ENCODE results near the gene RYR3. TPM values are rescaled to one million over a fixed set of nuclear protein-coding genes. Genes with fewer than 3 reads are reported as not detected.

The RYR3 gene
- total RNA-seq, 1 donor from 2014 or later: 0.07 TPM

GRCh38 chr15:33419701-33420100 is 108.9 kb downstream of the RYR3 start:
- no peak for DNase-seq (ENCODE audit: low spot score)
- H3K4me1 Mint-ChIP-seq (ENCODE audit: low read depth): no peaks in the 10 kb centered on the region
- TF ChIP-seq CTCF (IDR thresholded peaks at IDR 0.05): no peak
- H3K4me3 Mint-ChIP-seq (ENCODE audit: unreplicated experiment): no peak overlapping the region
- peaks cover 24% of the 10 kb centered on the region for H3K27me3 Mint-ChIP-seq (ENCODE audit: low read depth)
- H3K9me3 Mint-ChIP-seq (ENCODE audit: low read depth): peaks cover 11% of the 10 kb centered on the region
- no peak overlapping the region for H3K27ac Mint-ChIP-seq (ENCODE audit: unreplicated experiment)
- H3K36me3 Mint-ChIP-seq (ENCODE audit: low read depth): no peaks in the 10 kb centered on the region

DNA sequence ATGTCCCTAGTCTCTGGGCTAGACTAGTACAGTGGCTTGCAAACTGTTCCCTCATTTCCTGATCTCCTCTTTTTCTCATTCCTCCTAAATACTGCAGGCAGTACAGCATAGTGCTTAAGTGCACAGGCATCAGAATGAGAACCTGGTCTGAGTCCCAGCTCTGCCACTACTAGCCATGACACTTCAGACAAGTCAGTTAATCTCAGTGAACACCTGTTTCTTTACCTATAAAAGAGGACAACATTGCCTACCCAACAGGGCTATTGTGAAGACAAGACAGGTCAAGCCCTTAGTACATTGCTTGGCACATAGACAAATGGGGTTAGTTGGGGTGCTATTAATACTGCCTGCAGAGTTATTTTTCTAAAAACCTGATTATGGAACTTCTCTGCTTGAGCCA is 113.3 kb downstream of the RYR3 start:
- H3K4me3 Mint-ChIP-seq (ENCODE audit: unreplicated experiment): no peak overlapping the region
- H3K27ac Mint-ChIP-seq (ENCODE audit: unreplicated experiment): no peak overlapping the region
- TF ChIP-seq CTCF (IDR thresholded peaks at IDR 0.05): no peak
- no peaks in the 10 kb centered on the region for H3K4me1 Mint-ChIP-seq (ENCODE audit: low read depth)
- peaks cover 15% of the 10 kb centered on the region for H3K27me3 Mint-ChIP-seq (ENCODE audit: low read depth)
- H3K36me3 Mint-ChIP-seq (ENCODE audit: low read depth): no peaks in the 10 kb centered on the region
- DNase-seq (ENCODE audit: low spot score): no peak
- H3K9me3 Mint-ChIP-seq (ENCODE audit: low read depth): peaks cover 5% of the 10 kb centered on the region

GRCh38 chr15:33425142-33425541 is 114.4 kb downstream of the RYR3 start:
- Mint-ChIP-seq H3K27me3 (ENCODE audit: low read depth) (peaks cover 19% of the 10 kb centered on the region), H3K4me1 (ENCODE audit: low read depth) (no peaks in the 10 kb centered on the region), H3K27ac (ENCODE audit: unreplicated experiment) (no peak overlapping the region), H3K4me3 (ENCODE audit: unreplicated experiment) (no peak overlapping the region), H3K9me3 (ENCODE audit: low read depth) (peaks cover 5% of the 10 kb centered on the region), H3K36me3 (ENCODE audit: low read depth) (no peaks in the 10 kb centered on the region)
- no peak for TF ChIP-seq CTCF (IDR thresholded peaks at IDR 0.05)
- DNase-seq (ENCODE audit: low spot score): no peak

DNA sequence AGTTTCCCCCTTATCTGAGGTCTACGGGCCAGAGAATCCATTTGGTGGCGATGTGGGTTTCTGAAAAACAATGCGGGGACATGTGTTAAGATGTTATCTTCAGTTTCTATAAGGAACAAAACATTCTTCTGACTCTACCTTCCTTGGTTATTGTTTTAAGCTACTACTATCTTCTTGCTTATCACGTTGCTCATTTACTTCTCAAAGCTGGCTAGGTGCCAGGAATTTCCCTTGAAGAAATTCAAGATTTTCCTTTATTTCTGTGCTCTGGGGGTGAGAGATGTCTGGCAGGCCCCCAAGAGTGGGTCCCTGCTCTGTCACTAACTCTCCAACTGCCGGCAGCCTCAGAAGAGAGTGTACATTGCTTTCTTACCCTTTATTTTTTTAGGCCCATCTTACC is 119.8 kb downstream of the RYR3 start:
- no peak overlapping the region for H3K27ac Mint-ChIP-seq (ENCODE audit: unreplicated experiment)
- DNase-seq (ENCODE audit: low spot score): no peak
- no peak for TF ChIP-seq CTCF (IDR thresholded peaks at IDR 0.05)
- no peak overlapping the region for H3K4me3 Mint-ChIP-seq (ENCODE audit: unreplicated experiment)
- peaks cover 5% of the 10 kb centered on the region for H3K9me3 Mint-ChIP-seq (ENCODE audit: low read depth)
- no peaks in the 10 kb centered on the region for H3K36me3 Mint-ChIP-seq (ENCODE audit: low read depth)
- no peaks in the 10 kb centered on the region for H3K4me1 Mint-ChIP-seq (ENCODE audit: low read depth)
- peaks cover 15% of the 10 kb centered on the region for H3K27me3 Mint-ChIP-seq (ENCODE audit: low read depth)

- H3K4me1 Mint-ChIP-seq (ENCODE audit: low read depth): no peaks in the 10 kb centered on the region
- no peak overlapping the region for H3K27ac Mint-ChIP-seq (ENCODE audit: unreplicated experiment)
- DNase-seq (ENCODE audit: low spot score): no peak
- H3K36me3 Mint-ChIP-seq (ENCODE audit: low read depth): no peaks in the 10 kb centered on the region
- H3K4me3 Mint-ChIP-seq (ENCODE audit: unreplicated experiment): no peak overlapping the region
- TF ChIP-seq CTCF (IDR thresholded peaks at IDR 0.05): no peak
- peaks cover 15% of the 10 kb centered on the region for H3K27me3 Mint-ChIP-seq (ENCODE audit: low read depth)
- H3K9me3 Mint-ChIP-seq (ENCODE audit: low read depth): no peaks in the 10 kb centered on the region
These were observed 123.1 kb downstream of the RYR3 start for GRCh38 chr15:33433821-33434220.

Data from chondrocyte (in vitro differentiated cells).